Fibroblast of lung (primary cell): ENCODE results near the gene PLEKHG7. TPM values are rescaled to one million over a fixed set of nuclear protein-coding genes. Genes with fewer than 3 reads are reported as not detected.

ENCODE experiments used
- DNase-seq, 2 donors: peaks; one replicate each; pipeline versions ENCODE4 v3.0.0 to v3.0.0-alpha.2; 2010; ENCODE audit warnings: low read depth in 2 of 2
- H2AFZ ChIP-seq: 2 replicates; pipeline ENCODE4 v1.5.1; 2012; ENCODE audit warnings: low read length, control low read depth, inconsistent platforms
- H3K27ac ChIP-seq: 2 replicates; pipeline ENCODE4 v1.5.1; 2011; ENCODE audit warnings: low read length, control low read depth; ENCODE audit not compliant: insufficient read depth
- H3K27me3 ChIP-seq: 2 replicates; pipeline ENCODE4 v1.5.1; 2011; ENCODE audit warnings: mild to moderate bottlenecking, low read length; ENCODE audit not compliant: control insufficient read depth, insufficient read depth
- H3K36me3 ChIP-seq: 2 replicates; pipeline ENCODE4 v1.5.1; 2011; ENCODE audit warnings: low read length; ENCODE audit not compliant: control insufficient read depth, insufficient read depth
- H3K4me1 ChIP-seq: 2 replicates; pipeline ENCODE4 v1.5.1; 2011; ENCODE audit warnings: low read length; ENCODE audit not compliant: control insufficient read depth, insufficient read depth; ENCODE audit errors: extremely low read depth
- H3K4me2 ChIP-seq: 2 replicates; pipeline ENCODE4 v1.5.1; 2011; ENCODE audit warnings: low read length, control low read depth; ENCODE audit not compliant: insufficient read depth; ENCODE audit errors: extremely low read depth
- H3K4me3 ChIP-seq, 4 experiments: fragments of 200-600 bp in 1 of 4; sonication (generic) in 1 of 4; replicated peaks in 1 of 4; 2 replicates each; pipeline ENCODE4 v1.5.1; 2011 to 2016; ENCODE audit warnings: low read length in 4 of 4, low read depth in 3 of 4, mild to moderate bottlenecking in 3 of 4, control low read depth in 2 of 4, inconsistent platforms in 1 of 4, mixed read lengths in 1 of 4; ENCODE audit not compliant: insufficient read depth in 1 of 4; ENCODE audit errors: control extremely low read depth in 1 of 4
- H3K79me2 ChIP-seq: 2 replicates; pipeline ENCODE4 v1.5.1; 2012; ENCODE audit warnings: mild to moderate bottlenecking, low read length, inconsistent platforms; ENCODE audit not compliant: control insufficient read depth, insufficient read depth
- H3K9ac ChIP-seq: 2 replicates; pipeline ENCODE4 v1.5.1; 2011; ENCODE audit warnings: mild to moderate bottlenecking, low read length, control low read depth; ENCODE audit not compliant: insufficient read depth
- H3K9me3 ChIP-seq: 2 replicates; pipeline ENCODE4 v1.5.1; 2012; ENCODE audit warnings: low read depth, low read length; ENCODE audit not compliant: control insufficient read depth, insufficient read depth
- H4K20me1 ChIP-seq: 2 replicates; pipeline ENCODE4 v1.5.1; 2011; ENCODE audit warnings: low read length; ENCODE audit not compliant: control insufficient read depth, insufficient read depth; ENCODE audit errors: extremely low read depth
- EZH2 ChIP-seq: IDR thresholded peaks from 2 replicates; pipeline ENCODE4 v1.5.1; 2012; ENCODE audit warnings: low read length, control low read depth, mild to moderate bottlenecking; ENCODE audit errors: missing control alignments
- polyA plus RNA-seq, 2 donors: library from polyadenylated mRNA; depleted of rRNA in 1 of 2; stranded (reverse) in 1 of 2; unstranded in 1 of 2; fragments of >200 nt; gene quantifications; 2 replicates each; pipeline ENCODE4 v1.2.1, GENCODE V29; 2011 to 2012; ENCODE audit warnings: missing spikeins in 1 of 2
- total RNA-seq: library from RNA; depleted of rRNA; stranded (reverse); fragments of >200 nt; gene quantifications from 2 replicates; pipeline ENCODE4 v1.2.1, GENCODE V29; 2014
- TF ChIP-seq, protein P1 (sequence below), 2 donors: IDR thresholded peaks in 1 of 2; conservative IDR thresholded peaks in 1 of 2; 1 replicate in 1 of 2; 2 replicates in 1 of 2; pipeline ENCODE4 v1.5.1; 2011 to 2012; ENCODE audit warnings: low read length in 2 of 2, control low read depth in 1 of 2, inconsistent platforms in 1 of 2, low read depth in 1 of 2, mild to moderate bottlenecking in 1 of 2

PLEKHG7 gene
- total and polyA plus RNA-seq, 2 donors (not counting 1 experiment from before 2014, with no cell fraction given), result not detected

DNA sequence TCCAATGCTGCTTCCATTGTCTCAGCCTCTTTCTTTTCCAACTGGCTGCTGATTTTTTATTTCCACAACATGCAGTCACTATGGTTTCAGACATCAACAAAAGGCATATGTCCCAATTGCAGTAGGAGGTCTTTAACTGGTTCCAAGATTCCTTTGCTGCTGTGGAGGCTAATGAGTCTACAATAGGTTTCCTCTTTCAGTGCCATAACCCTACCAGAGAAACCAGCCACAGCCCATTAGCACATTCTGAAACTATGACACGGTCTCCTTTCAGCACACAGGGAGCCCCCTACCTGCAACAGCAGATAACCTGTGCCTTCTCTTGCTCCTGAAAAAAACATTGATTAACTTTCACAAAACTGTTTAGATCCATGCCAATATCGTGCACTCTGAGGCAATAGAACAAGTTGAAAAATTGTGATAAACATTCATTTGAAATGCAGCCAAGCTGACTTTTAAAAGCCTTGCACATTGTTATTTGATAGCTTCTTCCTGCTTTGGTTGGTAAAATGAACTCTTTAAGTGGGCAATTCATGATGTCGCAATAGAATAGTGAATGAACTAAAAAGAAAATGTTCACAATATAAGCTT lies 32.4 kb downstream of the PLEKHG7 start:
- Histone ChIP-seq H3K9ac (no peak overlapping the region), H3K27ac (peak overlapping the region; percentile 26), H3K4me1 (peaks cover 7% of the 10 kb centered on the region), H2AFZ (no peak overlapping the region), H3K4me2 (peak overlapping the region; percentile 6), H3K9me3 (no peaks in the 10 kb centered on the region), H4K20me1 (no peaks in the 10 kb centered on the region), H3K27me3 (peaks cover 4% of the 10 kb centered on the region), H3K4me3 (peak overlapping the region in 1 of 4 experiments; percentile 27), H3K36me3 (no peaks in the 10 kb centered on the region), H3K79me2 (no peaks in the 10 kb centered on the region)
- DNase-seq, result peak; percentile 94 to 98
- TF ChIP-seq, protein P1, sequence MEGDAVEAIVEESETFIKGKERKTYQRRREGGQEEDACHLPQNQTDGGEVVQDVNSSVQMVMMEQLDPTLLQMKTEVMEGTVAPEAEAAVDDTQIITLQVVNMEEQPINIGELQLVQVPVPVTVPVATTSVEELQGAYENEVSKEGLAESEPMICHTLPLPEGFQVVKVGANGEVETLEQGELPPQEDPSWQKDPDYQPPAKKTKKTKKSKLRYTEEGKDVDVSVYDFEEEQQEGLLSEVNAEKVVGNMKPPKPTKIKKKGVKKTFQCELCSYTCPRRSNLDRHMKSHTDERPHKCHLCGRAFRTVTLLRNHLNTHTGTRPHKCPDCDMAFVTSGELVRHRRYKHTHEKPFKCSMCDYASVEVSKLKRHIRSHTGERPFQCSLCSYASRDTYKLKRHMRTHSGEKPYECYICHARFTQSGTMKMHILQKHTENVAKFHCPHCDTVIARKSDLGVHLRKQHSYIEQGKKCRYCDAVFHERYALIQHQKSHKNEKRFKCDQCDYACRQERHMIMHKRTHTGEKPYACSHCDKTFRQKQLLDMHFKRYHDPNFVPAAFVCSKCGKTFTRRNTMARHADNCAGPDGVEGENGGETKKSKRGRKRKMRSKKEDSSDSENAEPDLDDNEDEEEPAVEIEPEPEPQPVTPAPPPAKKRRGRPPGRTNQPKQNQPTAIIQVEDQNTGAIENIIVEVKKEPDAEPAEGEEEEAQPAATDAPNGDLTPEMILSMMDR (conservative IDR thresholded peaks at IDR 0.05 in 1 of 2, IDR thresholded peaks at IDR 0.05 in 1 of 2; ENCODE audit: low read depth in 1 of 2, low read length in 2 of 2), result peak in 1 of 2 donors; percentile 10
- no peak for TF ChIP-seq EZH2

DNA sequence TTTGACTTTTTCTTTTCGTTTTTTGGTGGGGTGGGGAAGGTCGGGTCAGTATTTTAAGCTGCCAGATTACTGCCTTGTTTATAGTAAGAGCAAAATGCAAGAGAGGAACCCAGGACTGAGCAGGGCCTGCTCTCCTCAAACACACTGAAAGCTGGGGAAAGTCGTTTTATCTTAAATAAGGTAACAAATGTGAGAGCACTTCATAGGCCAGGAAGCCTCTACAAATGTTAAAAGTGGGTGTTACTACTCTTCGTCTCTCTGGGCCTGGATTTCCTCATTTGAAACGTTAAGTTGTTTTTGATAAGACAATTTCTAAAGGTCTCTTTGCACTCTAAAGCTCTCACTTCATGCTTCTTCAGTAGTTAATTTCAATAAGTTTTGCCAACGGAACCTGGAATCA lies 33.8 kb downstream of the PLEKHG7 start:
- no peaks in the 10 kb centered on the region for H3K9me3 ChIP-seq
- DNase-seq, result no peak
- H3K36me3 ChIP-seq, result no peaks in the 10 kb centered on the region
- H3K4me3 ChIP-seq, result no peak overlapping the region
- no peaks in the 10 kb centered on the region for H4K20me1 ChIP-seq
- H3K79me2 ChIP-seq, result no peaks in the 10 kb centered on the region
- H3K4me1 ChIP-seq, result peaks cover 7% of the 10 kb centered on the region
- H3K27me3 ChIP-seq, result peaks cover 4% of the 10 kb centered on the region
- H3K27ac ChIP-seq, result no peak overlapping the region
- H3K9ac ChIP-seq, result no peak overlapping the region
- no peak overlapping the region for H2AFZ ChIP-seq
- no peak overlapping the region for H3K4me2 ChIP-seq
- no peak for TF ChIP-seq EZH2
- TF ChIP-seq, protein P1 (conservative IDR thresholded peaks at IDR 0.05 in 1 of 2, IDR thresholded peaks at IDR 0.05 in 1 of 2; ENCODE audit: low read depth in 1 of 2, low read length in 2 of 2), result no peak

DNA sequence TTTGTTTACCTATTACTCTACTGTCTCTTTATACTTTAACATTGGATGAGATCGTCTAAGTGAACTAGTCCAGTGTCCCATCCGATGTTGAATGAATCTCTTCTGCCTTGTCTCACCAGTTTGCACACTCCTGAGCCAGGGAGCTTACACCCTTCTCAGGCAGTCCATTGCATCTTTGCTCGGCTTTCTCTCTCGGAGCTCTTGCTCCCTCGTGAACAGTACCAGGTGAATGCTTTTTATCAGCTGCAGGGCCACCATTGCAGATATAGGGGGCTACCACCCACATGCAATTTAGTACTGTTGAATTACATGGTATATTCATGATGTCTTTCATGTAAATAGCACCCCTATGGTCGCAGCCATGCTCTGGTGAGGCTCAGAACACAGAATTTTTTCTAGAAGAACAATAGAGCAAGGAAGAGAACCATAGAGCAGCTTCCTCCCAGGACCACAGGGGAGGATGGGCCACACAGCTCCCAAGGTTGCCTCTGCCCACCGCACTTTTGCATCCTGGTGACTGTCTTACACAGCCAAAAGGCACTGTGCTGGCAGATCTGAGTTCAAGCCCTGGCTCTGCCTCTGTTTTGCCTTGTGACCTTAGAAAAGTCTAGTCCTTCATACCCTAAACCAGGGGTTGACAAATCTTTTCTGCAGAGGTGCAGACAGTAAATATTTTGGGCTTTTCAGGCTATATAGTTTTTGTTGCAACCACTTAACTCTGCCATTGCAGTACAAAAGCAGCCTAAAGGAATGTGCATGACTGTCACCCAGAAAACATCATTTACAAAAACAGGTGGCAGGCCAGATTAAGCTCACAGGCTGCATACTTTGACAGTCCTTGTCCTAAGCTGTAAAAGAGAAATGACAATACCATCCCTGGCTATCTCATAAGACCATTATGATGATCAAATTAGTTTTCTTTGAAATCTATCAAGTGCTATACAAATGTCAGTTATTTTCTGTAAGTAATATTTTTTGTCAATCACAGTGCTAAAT lies 35.4 kb downstream of the PLEKHG7 start:
- no peaks in the 10 kb centered on the region for H3K9me3 ChIP-seq
- H3K4me1 ChIP-seq, result peaks cover 7% of the 10 kb centered on the region
- no peak overlapping the region for H3K4me3 ChIP-seq
- H3K27ac ChIP-seq, result no peak overlapping the region
- no peaks in the 10 kb centered on the region for H3K36me3 ChIP-seq
- H3K79me2 ChIP-seq, result no peaks in the 10 kb centered on the region
- TF ChIP-seq, protein P1 (conservative IDR thresholded peaks at IDR 0.05 in 1 of 2, IDR thresholded peaks at IDR 0.05 in 1 of 2; ENCODE audit: low read depth in 1 of 2, low read length in 2 of 2), result no peak
- no peak for TF ChIP-seq EZH2
- no peak overlapping the region for H2AFZ ChIP-seq
- DNase-seq, result no peak
- no peak overlapping the region for H3K9ac ChIP-seq
- H4K20me1 ChIP-seq, result no peaks in the 10 kb centered on the region
- no peak overlapping the region for H3K4me2 ChIP-seq
- peaks cover 4% of the 10 kb centered on the region for H3K27me3 ChIP-seq
